ENCODE results near the gene JAM3.

The JAM3 gene

DNA sequence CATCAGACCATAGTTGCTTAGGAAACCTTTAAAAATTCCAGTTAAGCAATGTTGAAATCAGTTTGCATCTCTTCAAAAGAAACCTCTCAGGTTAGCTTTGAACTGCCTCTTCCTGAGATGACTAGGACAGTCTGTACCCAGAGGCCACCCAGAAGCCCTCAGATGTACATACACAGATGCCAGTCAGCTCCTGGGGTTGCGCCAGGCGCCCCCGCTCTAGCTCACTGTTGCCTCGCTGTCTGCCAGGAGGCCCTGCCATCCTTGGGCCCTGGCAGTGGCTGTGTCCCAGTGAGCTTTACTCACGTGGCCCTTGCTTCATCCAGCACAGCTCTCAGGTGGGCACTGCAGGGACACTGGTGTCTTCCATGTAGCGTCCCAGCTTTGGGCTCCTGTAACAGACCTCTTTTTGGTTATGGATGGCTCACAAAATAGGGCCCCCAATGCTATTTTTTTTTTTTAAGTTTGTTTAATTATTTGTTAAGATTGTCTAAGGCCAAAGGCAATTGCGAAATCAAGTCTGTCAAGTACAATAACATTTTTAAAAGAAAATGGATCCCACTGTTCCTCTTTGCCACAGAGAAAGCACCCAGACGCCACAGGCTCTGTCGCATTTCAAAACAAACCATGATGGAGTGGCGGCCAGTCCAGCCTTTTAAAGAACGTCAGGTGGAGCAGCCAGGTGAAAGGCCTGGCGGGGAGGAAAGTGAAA lies 81.5 kb downstream of the JAM3 start:
- TF ChIP-seq, protein P1, sequence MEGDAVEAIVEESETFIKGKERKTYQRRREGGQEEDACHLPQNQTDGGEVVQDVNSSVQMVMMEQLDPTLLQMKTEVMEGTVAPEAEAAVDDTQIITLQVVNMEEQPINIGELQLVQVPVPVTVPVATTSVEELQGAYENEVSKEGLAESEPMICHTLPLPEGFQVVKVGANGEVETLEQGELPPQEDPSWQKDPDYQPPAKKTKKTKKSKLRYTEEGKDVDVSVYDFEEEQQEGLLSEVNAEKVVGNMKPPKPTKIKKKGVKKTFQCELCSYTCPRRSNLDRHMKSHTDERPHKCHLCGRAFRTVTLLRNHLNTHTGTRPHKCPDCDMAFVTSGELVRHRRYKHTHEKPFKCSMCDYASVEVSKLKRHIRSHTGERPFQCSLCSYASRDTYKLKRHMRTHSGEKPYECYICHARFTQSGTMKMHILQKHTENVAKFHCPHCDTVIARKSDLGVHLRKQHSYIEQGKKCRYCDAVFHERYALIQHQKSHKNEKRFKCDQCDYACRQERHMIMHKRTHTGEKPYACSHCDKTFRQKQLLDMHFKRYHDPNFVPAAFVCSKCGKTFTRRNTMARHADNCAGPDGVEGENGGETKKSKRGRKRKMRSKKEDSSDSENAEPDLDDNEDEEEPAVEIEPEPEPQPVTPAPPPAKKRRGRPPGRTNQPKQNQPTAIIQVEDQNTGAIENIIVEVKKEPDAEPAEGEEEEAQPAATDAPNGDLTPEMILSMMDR (IDR thresholded peaks at IDR 0.05; ENCODE audit: low read depth, low read length, poor library complexity, severe bottlenecking) = no peak
- TF ChIP-seq EZH2phosphoT487 (IDR thresholded peaks at IDR 0.05; ENCODE audit: borderline replicate concordance, low read length) = no peak
- Histone ChIP-seq H3K4me1 (ENCODE audit: control insufficient read depth, low read length) (no peaks in the 10 kb centered on the region), H3K9me2 (replicated peaks; ENCODE audit: control insufficient read depth, low read length) (no peaks in the 10 kb centered on the region), H3F3A (ENCODE audit: control insufficient read depth, insufficient read depth) (no peaks in the 10 kb centered on the region), H3K4me2 (ENCODE audit: low read length) (no peak overlapping the region), H3K4me3 (ENCODE audit: low read length) (no peak overlapping the region), H4K20me1 (ENCODE audit: control insufficient read depth, insufficient read depth, low read depth, low read length) (no peaks in the 10 kb centered on the region; the same call in 1 of the 2 replicates), H3K27me3 (ENCODE audit: control insufficient read depth, low read length) (no peaks in the 10 kb centered on the region), H3K79me2 (ENCODE audit: control insufficient read depth, low read length) (no peaks in the 10 kb centered on the region), H3K27ac (ENCODE audit: low read depth, low read length) (no peak overlapping the region), H3K9me3 (ENCODE audit: control insufficient read depth, insufficient read depth, low read length) (no peaks in the 10 kb centered on the region), H3K36me3 (ENCODE audit: control insufficient read depth, low read length) (peaks cover 38% of the 10 kb centered on the region)

DNA sequence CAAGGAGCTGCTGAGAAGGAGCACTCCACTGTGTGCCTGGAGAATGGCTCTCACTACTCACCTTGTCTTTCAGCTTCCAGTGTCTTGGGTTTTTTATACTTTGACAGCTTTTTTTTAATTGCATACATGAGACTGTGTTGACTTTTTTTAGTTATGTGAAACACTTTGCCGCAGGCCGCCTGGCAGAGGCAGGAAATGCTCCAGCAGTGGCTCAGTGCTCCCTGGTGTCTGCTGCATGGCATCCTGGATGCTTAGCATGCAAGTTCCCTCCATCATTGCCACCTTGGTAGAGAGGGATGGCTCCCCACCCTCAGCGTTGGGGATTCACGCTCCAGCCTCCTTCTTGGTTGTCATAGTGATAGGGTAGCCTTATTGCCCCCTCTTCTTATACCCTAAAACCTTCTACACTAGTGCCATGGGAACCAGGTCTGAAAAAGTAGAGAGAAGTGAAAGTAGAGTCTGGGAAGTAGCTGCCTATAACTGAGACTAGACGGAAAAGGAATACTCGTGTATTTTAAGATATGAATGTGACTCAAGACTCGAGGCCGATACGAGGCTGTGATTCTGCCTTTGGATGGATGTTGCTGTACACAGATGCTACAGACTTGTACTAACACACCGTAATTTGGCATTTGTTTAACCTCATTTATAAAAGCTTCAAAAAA lies 82.3 kb downstream of the JAM3 start:
- peaks cover 47% of the 10 kb centered on the region for H3K36me3 ChIP-seq (ENCODE audit: control insufficient read depth, low read length)
- H3K27me3 ChIP-seq (ENCODE audit: control insufficient read depth, low read length) = no peaks in the 10 kb centered on the region
- no peaks in the 10 kb centered on the region for H3K9me3 ChIP-seq (ENCODE audit: control insufficient read depth, insufficient read depth, low read length)
- no peaks in the 10 kb centered on the region for H3F3A ChIP-seq (ENCODE audit: control insufficient read depth, insufficient read depth)
- H3K4me1 ChIP-seq (ENCODE audit: control insufficient read depth, low read length) = no peaks in the 10 kb centered on the region
- no peaks in the 10 kb centered on the region; the same call in 1 of the 2 replicates for H4K20me1 ChIP-seq (ENCODE audit: control insufficient read depth, insufficient read depth, low read depth, low read length)
- H3K27ac ChIP-seq (ENCODE audit: low read depth, low read length) = no peak overlapping the region
- no peak overlapping the region for H3K4me3 ChIP-seq (ENCODE audit: low read length)
- H3K4me2 ChIP-seq (ENCODE audit: low read length) = no peak overlapping the region
- H3K79me2 ChIP-seq (ENCODE audit: control insufficient read depth, low read length) = no peaks in the 10 kb centered on the region
- TF ChIP-seq, protein P1 (IDR thresholded peaks at IDR 0.05; ENCODE audit: low read depth, low read length, poor library complexity, severe bottlenecking) = no peak
- no peak for TF ChIP-seq EZH2phosphoT487 (IDR thresholded peaks at IDR 0.05; ENCODE audit: borderline replicate concordance, low read length)
- H3K9me2 ChIP-seq (replicated peaks; ENCODE audit: control insufficient read depth, low read length) = no peaks in the 10 kb centered on the region

GRCh38 chr11:134152696-134153095 lies 83.8 kb downstream of the JAM3 start:
- H3K27me3 ChIP-seq (ENCODE audit: control insufficient read depth, low read length) = no peaks in the 10 kb centered on the region
- H3K9me3 ChIP-seq (ENCODE audit: control insufficient read depth, insufficient read depth, low read length) = no peaks in the 10 kb centered on the region
- no peaks in the 10 kb centered on the region for H3K9me2 ChIP-seq (replicated peaks; ENCODE audit: control insufficient read depth, low read length)
- H3K4me3 ChIP-seq (ENCODE audit: low read length) = no peak overlapping the region
- H3K79me2 ChIP-seq (ENCODE audit: control insufficient read depth, low read length) = no peaks in the 10 kb centered on the region
- H3K27ac ChIP-seq (ENCODE audit: low read depth, low read length) = no peak overlapping the region
- H3K4me1 ChIP-seq (ENCODE audit: control insufficient read depth, low read length) = no peaks in the 10 kb centered on the region
- no peak for TF ChIP-seq EZH2phosphoT487 (IDR thresholded peaks at IDR 0.05; ENCODE audit: borderline replicate concordance, low read length)
- TF ChIP-seq, protein P1 (IDR thresholded peaks at IDR 0.05; ENCODE audit: low read depth, low read length, poor library complexity, severe bottlenecking) = no peak
- H3K4me2 ChIP-seq (ENCODE audit: low read length) = no peak overlapping the region
- H4K20me1 ChIP-seq (ENCODE audit: control insufficient read depth, insufficient read depth, low read depth, low read length) = no peaks in the 10 kb centered on the region; the same call in 1 of the 2 replicates
- peaks cover 62% of the 10 kb centered on the region for H3K36me3 ChIP-seq (ENCODE audit: control insufficient read depth, low read length)
- no peaks in the 10 kb centered on the region for H3F3A ChIP-seq (ENCODE audit: control insufficient read depth, insufficient read depth)

Measured in DOHH2 (cell line).